Cardiac ventricle fibroblast (primary cell): ENCODE data around the gene CCNC. TPM values are rescaled to one million over a fixed set of nuclear protein-coding genes. Genes with fewer than 3 reads are reported as not detected.

ENCODE experiments used
- total RNA-seq: library from RNA; depleted of rRNA; stranded (reverse); fragments of >200 nt; gene quantifications from 2 replicates; pipeline ENCODE4 v1.2.3, GENCODE V29; 2015

CCNC gene
- total RNA-seq: 21.2 and 26.2 TPM in 2 replicates

GRCh38 chr6:99568103-99568933 lies at the start of gene CCNC:
TSS of gene CCNC (minus strand) at chr6:99568660. CDS start at chr6:99568527, 133 bp downstream.

GRCh38 chr6:99606656-99607415 lies 38.4 kb upstream of the CCNC start, which contains the start of gene PRDM13:
TSS of gene PRDM13 (plus strand) at chr6:99606833. CDS start at chr6:99607035, 202 bp downstream.

Other genes with a start within 250 kb of the CCNC start
- gene FAXC, start 219.0 kb downstream of the CCNC start, total RNA-seq: under 0.01 TPM in 1 of 2 replicates, not detected in the other
- 0.73 and 1.00 TPM in 2 replicates for gene COQ3, start 174.5 kb downstream of the CCNC start, total RNA-seq
- gene PNISR, start 143.4 kb downstream of the CCNC start, total RNA-seq: 26.9 and 38.1 TPM in 2 replicates
- gene USP45, start 53.2 kb downstream of the CCNC start, total RNA-seq: 6.0 and 20.5 TPM in 2 replicates
- not detected in 2 replicates for gene PRDM13, start 38.2 kb upstream of the CCNC start, total RNA-seq